ENCODE results near the gene ENG.
"Not testable (repeated sequence)": the region's sequence is repeated elsewhere in the genome, so short reads cannot be mapped to it uniquely, and the experiment has no call there.

Gene ENG

DNA sequence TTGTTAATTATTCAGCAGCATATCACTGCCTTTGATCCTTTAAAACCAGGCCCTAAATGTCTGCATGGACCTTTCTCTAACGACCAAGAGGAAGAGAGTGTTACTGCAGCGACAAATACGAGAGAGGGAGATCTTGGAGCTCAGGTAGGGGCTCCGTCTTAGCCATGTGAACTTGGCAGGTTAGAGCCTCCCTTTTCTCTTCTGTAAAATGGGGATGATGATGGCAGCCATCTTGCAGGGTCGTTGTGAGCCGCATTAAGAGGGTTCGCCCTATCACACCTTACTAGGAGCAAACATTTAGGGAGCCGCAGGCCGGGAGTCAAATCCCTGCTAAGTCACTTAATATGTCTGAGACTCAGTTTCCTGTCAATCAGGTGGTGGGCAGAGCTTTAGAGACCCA is 1.6 kb downstream of the ENG start:
- peaks cover 14% of the 10 kb centered on the region for H3K4me1 ChIP-seq (ENCODE audit: control insufficient read depth, insufficient read depth, low read length, poor library complexity, severe bottlenecking)
- peak overlapping the region; percentile 33 for H3K4me3 ChIP-seq (ENCODE audit: extremely low read depth, insufficient read depth, low read length, poor library complexity, severe bottlenecking)
- WGBS, 2 experiments (ENCODE audit: insufficient coverage in 2 of 2) = 92 to 94% methylated on average over 4 to 6 of the region's 9 CpGs
- H3K27ac ChIP-seq (ENCODE audit: low read depth, low read length, severe bottlenecking) = no peak overlapping the region
- peaks cover 23% of the 10 kb centered on the region for H3K36me3 ChIP-seq (ENCODE audit: control insufficient read depth, insufficient read depth, low read length)
- peaks cover 29% of the 10 kb centered on the region for H3K9me3 ChIP-seq (ENCODE audit: control insufficient read depth, low read length)

DNA sequence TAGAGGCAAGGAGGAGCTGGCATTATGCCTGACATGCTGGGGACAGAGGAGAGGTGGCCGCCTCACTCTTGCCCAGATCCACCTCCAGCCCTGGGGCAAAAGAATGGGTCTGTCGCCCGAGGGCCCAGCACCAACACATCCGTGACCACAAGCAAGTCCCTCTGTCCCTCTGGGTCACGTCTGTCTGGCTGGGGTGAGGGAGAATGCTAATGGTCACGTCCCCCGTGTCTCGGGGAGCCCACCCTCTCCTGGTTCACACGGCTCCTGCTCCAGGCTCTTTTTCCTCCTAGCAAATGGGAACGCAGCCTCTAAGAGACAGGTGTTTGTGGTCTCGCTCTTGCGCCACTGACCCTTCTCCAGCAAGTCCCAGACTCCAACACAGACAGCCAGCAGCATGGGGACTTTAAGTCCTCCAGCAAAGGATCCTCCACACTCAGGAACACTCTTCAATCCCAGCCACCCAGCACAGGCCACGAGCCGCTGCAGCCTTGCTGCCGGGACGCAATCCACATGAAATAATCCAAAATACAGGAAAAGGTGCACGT is 4.1 kb downstream of the ENG start:
- H3K27ac ChIP-seq (ENCODE audit: low read depth, low read length, severe bottlenecking) = no peak overlapping the region
- peaks cover 23% of the 10 kb centered on the region for H3K4me1 ChIP-seq (ENCODE audit: control insufficient read depth, insufficient read depth, low read length, poor library complexity, severe bottlenecking)
- peaks cover 23% of the 10 kb centered on the region for H3K36me3 ChIP-seq (ENCODE audit: control insufficient read depth, insufficient read depth, low read length)
- no peak overlapping the region for H3K4me3 ChIP-seq (ENCODE audit: extremely low read depth, insufficient read depth, low read length, poor library complexity, severe bottlenecking)
- peaks cover 29% of the 10 kb centered on the region for H3K9me3 ChIP-seq (ENCODE audit: control insufficient read depth, low read length)
- 96 to 98% methylated on average over 11 to 12 of the region's 17 CpGs for WGBS, 2 experiments (ENCODE audit: insufficient coverage in 2 of 2)

DNA sequence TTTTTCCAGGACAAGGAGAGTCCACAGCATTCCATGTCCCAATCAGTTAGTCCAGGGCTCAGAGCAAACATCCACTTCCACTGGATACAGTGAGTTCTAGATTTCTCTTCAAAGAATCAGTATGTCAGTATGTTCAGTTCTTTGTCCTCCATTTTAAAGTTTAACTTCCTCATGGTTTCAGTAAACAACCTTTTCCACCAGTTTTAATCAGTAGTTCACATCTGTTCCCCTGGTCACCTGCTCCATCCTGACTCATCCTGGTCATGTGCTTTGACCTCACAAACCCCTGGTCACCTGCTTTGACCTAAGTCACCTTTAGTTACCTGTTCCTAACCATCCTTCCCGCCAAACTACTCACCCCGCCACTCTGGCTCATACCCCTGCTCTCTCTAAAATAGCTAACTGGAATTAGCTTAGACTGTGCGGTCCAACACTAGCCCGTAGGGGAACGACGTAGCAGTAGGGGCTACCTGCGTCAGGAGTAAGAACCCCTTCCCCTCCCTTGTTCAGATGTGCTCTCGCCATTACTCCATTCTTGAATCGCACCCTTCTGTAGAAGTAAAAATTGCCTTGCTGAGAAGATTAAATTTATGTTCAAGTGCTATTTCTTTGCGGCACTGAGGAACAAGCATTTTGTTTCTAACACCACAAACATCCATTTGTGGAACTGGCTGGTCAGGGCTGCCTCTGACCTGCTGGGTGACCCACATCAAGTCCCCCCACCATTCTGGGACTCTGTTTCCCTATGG is 5.5 kb downstream of the ENG start:
- Histone ChIP-seq H3K9me3 (ENCODE audit: control insufficient read depth, low read length) (peaks cover 29% of the 10 kb centered on the region), H3K4me3 (ENCODE audit: extremely low read depth, insufficient read depth, low read length, poor library complexity, severe bottlenecking) (no peak overlapping the region), H3K27ac (ENCODE audit: low read depth, low read length, severe bottlenecking) (no peak overlapping the region), H3K4me1 (ENCODE audit: control insufficient read depth, insufficient read depth, low read length, poor library complexity, severe bottlenecking) (peaks cover 29% of the 10 kb centered on the region), H3K36me3 (ENCODE audit: control insufficient read depth, insufficient read depth, low read length) (peaks cover 23% of the 10 kb centered on the region)
- 98 to 100% methylated on average over 6 to 7 of the region's 10 CpGs for WGBS, 2 experiments (ENCODE audit: insufficient coverage in 2 of 2)

DNA sequence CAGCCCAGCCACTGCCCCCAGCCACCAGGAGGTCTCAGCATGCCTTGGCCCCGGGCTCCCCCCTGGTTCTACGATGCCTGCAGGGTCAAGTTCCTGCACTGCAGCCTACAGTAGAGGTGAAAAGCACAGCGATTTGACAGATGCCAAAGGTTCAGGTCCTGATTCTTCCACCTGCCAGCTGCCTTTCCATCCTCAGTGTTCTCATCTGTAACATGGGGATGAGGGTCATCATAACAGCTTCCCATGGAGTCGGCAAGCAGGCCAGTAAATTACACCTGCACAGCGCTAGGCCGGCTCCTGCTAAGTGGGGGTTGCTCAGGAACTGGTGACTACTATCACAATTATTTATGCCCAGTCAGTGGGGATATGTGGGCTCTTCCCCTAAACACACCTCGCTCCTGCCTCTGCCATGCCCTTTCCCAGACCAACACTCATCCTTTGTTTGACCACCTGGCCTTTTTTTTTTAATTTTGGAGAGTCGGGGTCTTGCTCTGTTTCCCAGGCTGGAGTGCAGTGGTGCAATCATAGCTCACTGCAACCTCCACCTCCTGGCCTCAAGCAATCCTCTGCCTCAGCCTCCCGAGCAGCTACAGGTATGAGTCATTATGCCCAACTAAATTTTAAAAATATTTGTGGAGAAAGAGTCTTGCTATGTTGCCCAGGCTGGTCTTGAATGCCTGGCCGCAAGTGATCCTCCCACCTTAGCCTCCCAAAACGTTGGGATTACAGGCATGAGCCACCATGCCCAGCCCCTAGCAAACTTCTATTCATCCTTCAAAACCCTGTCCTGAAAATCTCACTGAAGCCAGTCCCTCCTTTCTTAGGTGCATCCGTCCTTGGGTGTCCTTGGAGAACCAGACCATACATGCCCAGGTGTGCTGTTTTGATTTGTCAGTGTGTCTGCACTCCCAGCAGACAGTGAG is 6.4 kb downstream of the ENG start:
- WGBS, 2 experiments (ENCODE audit: insufficient coverage in 2 of 2) = 82 to 83% methylated on average over 8 to 9 of the region's 12 CpGs
- H3K36me3 ChIP-seq (ENCODE audit: control insufficient read depth, insufficient read depth, low read length) = peaks cover 24% of the 10 kb centered on the region
- H3K27ac ChIP-seq (ENCODE audit: low read depth, low read length, severe bottlenecking) = no peak overlapping the region

DNA sequence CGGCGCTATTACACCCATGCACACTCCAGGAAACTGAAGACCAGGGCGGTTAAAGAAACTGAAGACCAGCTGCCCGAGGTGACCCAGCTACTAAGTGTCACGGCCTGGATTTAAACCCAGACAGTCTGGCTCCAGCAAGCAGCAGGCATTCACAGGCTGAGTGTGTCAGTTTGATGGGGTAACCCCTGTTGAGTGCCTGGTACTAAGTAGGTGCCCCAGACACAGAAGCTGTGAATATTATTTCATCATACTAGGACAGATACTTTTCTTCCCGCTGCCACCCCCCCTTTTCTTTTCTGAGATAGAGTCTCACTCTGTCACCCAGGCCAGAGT is 7.3 kb downstream of the ENG start:
- H3K9me3 ChIP-seq (ENCODE audit: control insufficient read depth, low read length) = peaks cover 29% of the 10 kb centered on the region
- H3K4me1 ChIP-seq (ENCODE audit: control insufficient read depth, insufficient read depth, low read length, poor library complexity, severe bottlenecking) = peaks cover 22% of the 10 kb centered on the region
- H3K36me3 ChIP-seq (ENCODE audit: control insufficient read depth, insufficient read depth, low read length) = peaks cover 28% of the 10 kb centered on the region
- H3K4me3 ChIP-seq (ENCODE audit: extremely low read depth, insufficient read depth, low read length, poor library complexity, severe bottlenecking) = no peak overlapping the region
- WGBS, 2 experiments (ENCODE audit: insufficient coverage in 2 of 2) = 87 to 97% methylated on average over 4 to 6 of the region's 6 CpGs
- H3K27ac ChIP-seq (ENCODE audit: low read depth, low read length, severe bottlenecking) = peak overlapping the region; percentile 41

More for the DNA sequence above, 6.4 kb downstream of the ENG start:
- no peak overlapping the region for H3K4me3 ChIP-seq (ENCODE audit: extremely low read depth, insufficient read depth, low read length, poor library complexity, severe bottlenecking)
- H3K9me3 ChIP-seq (ENCODE audit: control insufficient read depth, low read length) = peaks cover 29% of the 10 kb centered on the region
- peaks cover 22% of the 10 kb centered on the region for H3K4me1 ChIP-seq (ENCODE audit: control insufficient read depth, insufficient read depth, low read length, poor library complexity, severe bottlenecking)

DNA sequence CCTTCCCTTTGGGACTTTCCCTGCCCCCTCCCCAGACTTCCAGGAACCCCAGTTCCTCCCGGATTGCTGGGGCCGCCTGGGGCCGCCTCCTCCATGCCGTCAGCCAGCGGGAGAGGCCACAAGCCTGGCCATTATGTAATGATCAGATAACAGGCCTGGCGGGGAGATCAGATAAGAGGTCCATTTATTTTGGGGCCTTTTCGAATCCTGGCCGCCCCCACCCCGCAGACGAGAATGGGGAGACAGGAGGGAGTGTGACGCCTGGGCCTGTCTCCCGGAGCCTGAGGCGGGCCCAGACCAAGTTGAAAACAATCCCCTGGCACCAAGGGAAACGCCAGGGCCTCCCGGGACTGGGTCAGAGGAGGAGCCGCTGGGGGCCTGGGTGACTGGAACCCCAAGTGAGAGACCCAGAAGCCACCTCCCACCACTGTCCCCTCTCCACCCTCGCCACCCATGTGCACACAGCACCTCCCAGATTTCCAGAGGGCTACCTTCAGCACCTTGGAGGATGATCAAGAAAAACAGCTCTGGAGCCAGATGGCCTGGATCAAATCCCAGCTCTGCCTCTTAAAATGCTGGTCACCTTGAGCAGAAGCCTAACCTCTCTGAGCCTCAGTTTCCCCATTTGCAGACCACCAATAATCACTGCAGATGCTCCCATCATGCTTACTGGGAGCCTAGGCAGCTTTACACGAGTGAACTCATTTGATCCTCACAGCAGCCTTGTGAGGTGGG is 7.8 kb downstream of the ENG start:
- Histone ChIP-seq H3K4me1 (ENCODE audit: control insufficient read depth, insufficient read depth, low read length, poor library complexity, severe bottlenecking) (peaks cover 22% of the 10 kb centered on the region), H3K9me3 (ENCODE audit: control insufficient read depth, low read length) (peaks cover 29% of the 10 kb centered on the region), H3K36me3 (ENCODE audit: control insufficient read depth, insufficient read depth, low read length) (peaks cover 28% of the 10 kb centered on the region), H3K4me3 (ENCODE audit: extremely low read depth, insufficient read depth, low read length, poor library complexity, severe bottlenecking) (no peak overlapping the region), H3K27ac (ENCODE audit: low read depth, low read length, severe bottlenecking) (peak overlapping the region; percentile 29)
- 92% methylated on average over 11 to 15 of the region's 18 CpGs for WGBS, 2 experiments (ENCODE audit: insufficient coverage in 2 of 2)

DNA sequence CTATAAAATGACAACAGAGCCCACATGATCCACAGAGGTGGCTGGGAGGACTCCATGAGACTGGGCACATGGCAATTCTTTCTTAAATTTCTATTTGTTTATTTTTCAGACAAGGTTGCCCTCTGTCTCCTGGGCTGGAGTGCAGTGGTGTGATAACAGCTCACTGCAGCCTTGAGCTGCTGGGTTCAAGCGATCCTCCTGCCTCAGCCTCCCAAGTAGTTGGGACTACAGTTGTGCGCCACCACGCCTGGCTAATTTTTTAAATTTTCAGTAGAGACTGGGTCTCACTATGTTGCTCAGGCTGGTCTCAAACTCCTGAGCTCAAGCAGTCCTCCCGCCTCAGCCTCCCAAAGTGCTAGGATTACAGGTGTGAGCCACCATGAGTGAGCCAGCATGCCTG is 8.8 kb downstream of the ENG start:
- H3K9me3 ChIP-seq (ENCODE audit: control insufficient read depth, low read length) = peaks cover 27% of the 10 kb centered on the region
- H3K4me1 ChIP-seq (ENCODE audit: control insufficient read depth, insufficient read depth, low read length, poor library complexity, severe bottlenecking) = peaks cover 22% of the 10 kb centered on the region
- peak overlapping the region; percentile 87 for H3K27ac ChIP-seq (ENCODE audit: low read depth, low read length, severe bottlenecking)
- not testable (repeated sequence) for H3K4me3 ChIP-seq (ENCODE audit: extremely low read depth, insufficient read depth, low read length, poor library complexity, severe bottlenecking)
- 100% methylated on average over 4 of the region's 4 CpGs for WGBS, 2 experiments (ENCODE audit: insufficient coverage in 2 of 2)
- H3K36me3 ChIP-seq (ENCODE audit: control insufficient read depth, insufficient read depth, low read length) = peaks cover 24% of the 10 kb centered on the region

DNA sequence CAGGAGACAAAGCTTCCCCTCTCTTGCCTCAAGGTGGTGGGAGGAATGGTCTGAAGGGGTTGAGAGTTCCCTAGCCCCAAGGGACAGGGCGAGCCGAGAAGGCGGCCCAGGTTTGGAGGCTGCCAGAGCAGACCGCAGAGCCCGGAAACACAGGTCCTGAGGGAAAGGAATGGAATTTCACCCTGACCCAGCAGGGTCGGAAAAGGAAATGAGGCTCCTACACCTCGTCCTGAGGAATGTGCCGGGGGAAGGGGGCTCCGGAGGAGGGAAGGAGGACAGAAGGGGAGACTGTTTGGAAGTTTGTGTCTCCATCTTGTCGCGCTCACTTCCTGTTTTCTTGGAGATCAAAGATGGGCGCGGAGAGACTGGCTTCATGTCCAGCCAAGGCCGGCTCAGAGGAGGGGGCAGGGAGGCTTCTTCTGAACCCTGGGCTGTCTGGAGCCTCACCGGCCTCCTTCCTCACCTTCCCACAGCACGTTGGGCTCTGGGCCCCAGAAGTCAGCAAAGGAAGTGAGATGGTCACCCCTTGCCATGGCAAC is 9.6 kb downstream of the ENG start:
- WGBS, 2 experiments (ENCODE audit: insufficient coverage in 2 of 2) = 44 to 64% methylated on average over 5 to 13 of the region's 16 CpGs
- Histone ChIP-seq H3K9me3 (ENCODE audit: control insufficient read depth, low read length) (peaks cover 20% of the 10 kb centered on the region), H3K36me3 (ENCODE audit: control insufficient read depth, insufficient read depth, low read length) (peaks cover 21% of the 10 kb centered on the region), H3K4me1 (ENCODE audit: control insufficient read depth, insufficient read depth, low read length, poor library complexity, severe bottlenecking) (peaks cover 22% of the 10 kb centered on the region), H3K27ac (ENCODE audit: low read depth, low read length, severe bottlenecking) (peak overlapping the region; percentile 87), H3K4me3 (ENCODE audit: extremely low read depth, insufficient read depth, low read length, poor library complexity, severe bottlenecking) (no peak overlapping the region)

DNA sequence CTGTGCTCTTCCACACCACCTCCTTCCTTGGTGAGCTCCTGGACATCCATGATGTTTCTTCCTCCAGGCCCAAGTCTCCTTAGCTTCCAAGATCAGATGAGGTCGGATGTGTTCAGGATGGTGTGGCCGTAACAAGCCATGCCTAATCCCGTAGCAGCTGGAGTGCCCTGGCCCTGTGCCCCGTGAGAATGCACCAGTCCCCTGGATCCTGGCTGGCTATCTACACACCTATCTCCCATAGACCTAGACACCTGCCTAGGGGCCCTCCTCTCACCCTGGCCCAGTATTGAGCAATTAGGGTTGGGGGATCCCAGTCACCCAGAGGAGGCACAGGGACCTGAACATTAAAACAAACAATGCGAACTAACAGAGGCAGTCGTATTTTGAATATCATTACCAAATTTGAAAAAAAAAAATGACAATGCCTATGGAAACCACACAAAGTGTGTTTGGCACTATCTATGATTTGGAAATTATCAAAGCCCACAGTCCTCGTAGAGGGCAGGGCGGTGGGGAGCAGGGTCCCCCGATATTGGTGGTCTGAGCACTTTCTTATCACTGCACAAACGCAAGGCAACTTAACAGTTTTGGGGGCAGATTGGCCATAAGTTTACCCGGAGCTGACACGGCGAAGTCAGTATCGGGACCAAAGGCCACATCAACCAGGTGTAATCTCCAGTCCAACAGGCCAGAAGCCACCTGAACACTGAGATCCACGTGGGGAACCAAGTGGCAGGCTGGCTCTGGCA is 13.2 kb downstream of the ENG start:
- H3K27ac ChIP-seq (ENCODE audit: low read depth, low read length, severe bottlenecking) = no peak overlapping the region
- WGBS, 2 experiments (ENCODE audit: insufficient coverage in 2 of 2) = 92 to 93% methylated on average over 13 to 14 of the region's 15 CpGs
- H3K4me1 ChIP-seq (ENCODE audit: control insufficient read depth, insufficient read depth, low read length, poor library complexity, severe bottlenecking) = peaks cover 48% of the 10 kb centered on the region
- H3K36me3 ChIP-seq (ENCODE audit: control insufficient read depth, insufficient read depth, low read length) = peaks cover 12% of the 10 kb centered on the region
- H3K4me3 ChIP-seq (ENCODE audit: extremely low read depth, insufficient read depth, low read length, poor library complexity, severe bottlenecking) = no peak overlapping the region
- H3K9me3 ChIP-seq (ENCODE audit: control insufficient read depth, low read length) = no peaks in the 10 kb centered on the region

All from mesodermal cell (in vitro differentiated cells).